Keratinocyte (primary cell): Measurements from ENCODE around the gene TMEM125.

Experiments used
- CTCF ChIP-seq, 3 experiments: IDR thresholded peaks in 1 of 3; conservative IDR thresholded peaks in 1 of 3; optimal IDR thresholded peaks in 1 of 3; 2 replicates in 2 of 3; 3 replicates in 1 of 3; pipeline versions ENCODE3 to v1.5.1; 2011; ENCODE audit warnings: low read length in 3 of 3, mild to moderate bottlenecking in 3 of 3, moderate library complexity in 2 of 3, control low read depth in 1 of 3, inconsistent platforms in 1 of 3; ENCODE audit not compliant: insufficient read depth in 2 of 3; ENCODE audit errors: extremely low read depth in 1 of 3
- EZH2 ChIP-seq: IDR thresholded peaks from one replicate; pipeline ENCODE4 v1.6.1; 2012; ENCODE audit warnings: inconsistent platforms, mild to moderate bottlenecking, low read length, moderate library complexity

GRCh38 chr1:43296207-43296606 is 26.4 kb downstream of the TMEM125 start:
- TF ChIP-seq CTCF (optimal IDR thresholded peaks at IDR 0.05 in 1 of 3, IDR thresholded peaks at IDR 0.05 in 1 of 3, conservative IDR thresholded peaks at IDR 0.05 in 1 of 3; ENCODE audit: extremely low read depth in 1 of 3, insufficient read depth in 2 of 3, low read length in 3 of 3) (no peak), EZH2 (no peak)
